GM19193 (cell line): ENCODE results near the gene NSUN7.

Experiments used
- POLR2A ChIP-seq: IDR thresholded peaks from 4 replicates; pipeline ENCODE4 v1.6.1; 2011; ENCODE audit not compliant: insufficient read depth, insufficient read length; ENCODE audit errors: extremely low read depth

NSUN7 gene

DNA sequence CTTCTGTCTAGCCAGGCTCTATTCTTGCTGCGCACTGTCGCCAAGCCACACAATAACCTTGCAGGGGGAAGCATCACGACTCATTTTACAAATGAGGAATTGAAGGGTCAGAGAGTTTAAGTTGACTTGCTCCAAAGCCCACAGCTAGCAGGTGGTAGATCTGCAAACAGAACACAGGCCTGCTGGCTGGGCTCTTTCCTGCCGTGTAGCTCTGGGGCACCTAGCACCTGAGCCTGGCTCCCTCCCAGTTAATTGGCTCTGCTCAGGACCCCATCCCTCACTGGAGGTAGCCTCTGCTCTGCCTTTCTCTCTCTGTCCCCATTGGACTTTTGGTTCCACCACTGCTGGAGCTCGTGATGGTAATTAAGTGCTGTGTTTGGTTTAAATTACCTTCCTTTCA lies 98.5 kb downstream of the NSUN7 start:
- TF ChIP-seq POLR2A: no peak

DNA sequence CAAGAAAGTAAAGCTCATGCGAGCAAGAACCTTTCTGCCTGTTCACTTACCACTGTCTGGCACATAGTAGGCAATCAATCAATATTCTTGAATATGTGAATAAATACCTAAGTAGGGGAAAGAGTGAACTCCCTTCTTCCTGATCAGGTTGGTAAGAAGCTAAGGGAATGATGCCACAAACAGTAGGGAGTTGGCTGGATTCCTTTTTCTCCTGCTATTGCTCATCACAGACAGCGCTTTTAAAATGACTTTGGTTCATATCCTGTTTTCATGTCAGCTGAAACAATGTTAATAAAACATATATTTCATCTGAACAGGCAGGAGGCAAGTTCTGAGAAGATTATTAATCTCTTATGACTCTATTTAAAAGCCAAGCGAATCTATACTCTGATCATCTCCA lies 99.2 kb downstream of the NSUN7 start:
- TF ChIP-seq POLR2A: no peak

DNA sequence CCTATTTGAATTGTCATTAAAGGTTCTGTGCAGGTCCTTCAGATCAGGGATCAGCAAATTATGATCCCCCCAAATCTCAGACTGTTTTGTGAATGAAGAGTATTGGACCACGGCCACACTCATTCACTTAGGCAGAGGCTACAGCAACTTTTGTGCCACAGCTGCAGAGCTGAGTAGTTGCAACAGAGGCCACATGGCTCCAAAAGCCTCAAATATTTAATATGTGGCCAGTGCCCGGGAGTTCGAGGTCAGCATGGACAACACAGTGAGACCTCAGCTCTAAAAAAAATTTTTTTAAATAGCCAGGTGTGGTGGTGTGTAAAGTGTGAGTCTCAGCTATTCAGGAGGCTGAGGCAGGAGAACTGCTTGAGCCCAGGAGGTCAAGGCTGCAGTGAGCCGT lies 100.7 kb downstream of the NSUN7 start:
- TF ChIP-seq POLR2A: no peak

- TF ChIP-seq POLR2A: no peak
Observed at GRCh38 chr4:40856277-40856839, 106.6 kb downstream of the NSUN7 start.

DNA sequence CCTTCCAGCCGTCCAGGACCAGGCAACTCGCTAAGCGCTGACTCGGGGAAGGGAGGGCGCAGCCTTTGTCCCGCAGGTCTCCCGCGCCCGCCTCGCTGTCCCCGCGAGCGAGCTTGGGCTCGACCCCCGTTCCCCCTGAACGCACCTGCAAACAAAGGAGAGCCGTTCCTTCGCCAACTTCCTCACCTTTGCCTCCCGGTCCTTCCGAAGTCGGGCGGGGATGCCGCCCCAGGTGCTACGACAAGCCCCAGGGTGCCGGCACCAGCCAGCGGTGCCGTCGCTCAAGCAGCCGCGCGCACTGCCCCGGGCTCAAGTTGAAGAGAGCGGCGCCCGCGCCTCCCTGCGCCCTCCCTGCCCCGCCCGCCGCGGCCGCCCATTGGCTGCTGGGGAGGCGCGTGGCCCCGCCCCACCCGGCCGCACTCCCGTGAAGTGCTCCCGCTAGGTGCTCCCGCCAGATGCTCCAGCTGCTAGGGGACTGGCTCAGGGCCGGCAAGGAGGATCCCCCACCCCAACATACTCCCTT lies 107.1 kb downstream of the NSUN7 start:
- TF ChIP-seq POLR2A: peak; percentile 50

DNA sequence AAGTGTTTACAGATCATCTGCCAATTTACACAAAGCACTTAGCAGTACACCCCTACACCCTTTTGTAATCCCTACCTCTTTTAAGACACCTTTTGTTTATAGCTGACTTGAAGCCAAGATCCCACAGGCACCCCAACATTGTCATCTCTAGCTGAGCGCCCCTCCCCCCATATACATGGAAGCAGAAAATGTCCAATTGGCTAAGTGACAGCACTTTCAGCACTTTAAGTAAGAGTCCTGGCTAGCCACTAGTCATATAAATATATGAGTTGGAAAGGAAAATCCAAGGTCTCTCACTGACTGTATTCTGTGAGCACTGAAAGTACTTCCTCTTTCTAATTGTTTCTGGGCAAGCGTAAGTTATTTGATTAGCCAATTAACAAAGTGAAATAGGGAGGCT lies 108.2 kb downstream of the NSUN7 start:
- TF ChIP-seq POLR2A: no peak

- no peak for TF ChIP-seq POLR2A
Observed at GRCh38 chr4:40858962-40859361, 109.2 kb downstream of the NSUN7 start.
